Measurements from ENCODE around the gene PALMD. TPM values are rescaled to one million over a fixed set of nuclear protein-coding genes. Genes with fewer than 3 reads are reported as not detected.

Gene PALMD
- total and polyA plus RNA-seq, 2 donors (not counting 1 experiment from before 2014, with no cell fraction given): not detected

DNA sequence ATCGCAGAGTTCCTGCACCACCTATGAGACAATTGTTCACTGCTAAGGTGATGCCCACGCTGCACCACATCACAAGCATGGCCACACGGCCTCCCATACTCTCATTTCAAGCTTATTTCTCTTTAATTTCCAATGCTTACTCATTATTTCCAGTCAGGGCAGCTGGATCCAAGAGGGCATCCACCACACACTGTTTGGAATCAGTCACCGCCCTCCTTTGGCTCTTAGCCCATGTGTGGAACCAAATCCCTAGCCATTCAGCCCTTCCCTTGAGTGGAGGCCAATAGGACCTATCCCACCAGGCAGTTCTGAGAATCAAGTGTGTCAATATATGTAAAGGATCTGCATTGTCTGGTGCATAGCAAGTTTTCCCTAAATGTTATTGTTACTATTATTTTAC is 26.3 kb upstream of the PALMD start:
- intact Hi-C loops (cut with micrococcal nuclease): no loop called here
- Mint-ChIP-seq H3K4me1 (no peaks in the 10 kb centered on the region), H3K27ac (no peak overlapping the region), H3K9me3 (ENCODE audit: insufficient read depth) (no peaks in the 10 kb centered on the region), H3K27me3 (peaks cover 2% of the 10 kb centered on the region), H3K4me3 (no peak overlapping the region)
- no peaks in the 10 kb centered on the region for H3K79me2 ChIP-seq (ENCODE audit: control insufficient read depth, insufficient read depth, low read length)
- no peaks in the 10 kb centered on the region for H3K27me3 ChIP-seq (replicated peaks in 1 of 4; ENCODE audit: control extremely low read depth in 1 of 4, control insufficient read depth in 3 of 4, insufficient read depth in 4 of 4, low read length in 3 of 4)
- DNase-seq (no peak), ATAC-seq (ENCODE audit: low read depth) (no peak)
- no peak overlapping the region for H3K4me2 ChIP-seq (replicated peaks; ENCODE audit: low read depth, low read length, poor library complexity, severe bottlenecking)
- no peak overlapping the region for H3K4me3 ChIP-seq (ENCODE audit: control extremely low read depth in 1 of 5, extremely low read depth in 1 of 5, insufficient read depth in 1 of 5, low read depth in 2 of 5, low read length in 4 of 5)
- no peaks in the 10 kb centered on the region for H3K4me1 ChIP-seq (ENCODE audit: control insufficient read depth in 2 of 2, insufficient read depth in 2 of 2, low read length in 2 of 2)
- no peaks in the 10 kb centered on the region for H3K36me3 ChIP-seq (replicated peaks in 1 of 2; ENCODE audit: control extremely low read depth in 1 of 2, control insufficient read depth in 1 of 2, extremely low read depth in 1 of 2, insufficient read depth in 2 of 2, low read length in 1 of 2)
- POLR2A ChIA-PET: no interaction called here
- no peaks in the 10 kb centered on the region for H3K9me3 ChIP-seq (ENCODE audit: control extremely low read depth in 1 of 3, control insufficient read depth in 2 of 3, insufficient read depth in 1 of 3, low read length in 2 of 3)
- 89% methylated on average over 4 of the region's 4 CpGs for WGBS (ENCODE audit: insufficient coverage)
- TF ChIP-seq, protein P1, sequence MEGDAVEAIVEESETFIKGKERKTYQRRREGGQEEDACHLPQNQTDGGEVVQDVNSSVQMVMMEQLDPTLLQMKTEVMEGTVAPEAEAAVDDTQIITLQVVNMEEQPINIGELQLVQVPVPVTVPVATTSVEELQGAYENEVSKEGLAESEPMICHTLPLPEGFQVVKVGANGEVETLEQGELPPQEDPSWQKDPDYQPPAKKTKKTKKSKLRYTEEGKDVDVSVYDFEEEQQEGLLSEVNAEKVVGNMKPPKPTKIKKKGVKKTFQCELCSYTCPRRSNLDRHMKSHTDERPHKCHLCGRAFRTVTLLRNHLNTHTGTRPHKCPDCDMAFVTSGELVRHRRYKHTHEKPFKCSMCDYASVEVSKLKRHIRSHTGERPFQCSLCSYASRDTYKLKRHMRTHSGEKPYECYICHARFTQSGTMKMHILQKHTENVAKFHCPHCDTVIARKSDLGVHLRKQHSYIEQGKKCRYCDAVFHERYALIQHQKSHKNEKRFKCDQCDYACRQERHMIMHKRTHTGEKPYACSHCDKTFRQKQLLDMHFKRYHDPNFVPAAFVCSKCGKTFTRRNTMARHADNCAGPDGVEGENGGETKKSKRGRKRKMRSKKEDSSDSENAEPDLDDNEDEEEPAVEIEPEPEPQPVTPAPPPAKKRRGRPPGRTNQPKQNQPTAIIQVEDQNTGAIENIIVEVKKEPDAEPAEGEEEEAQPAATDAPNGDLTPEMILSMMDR (IDR thresholded peaks at IDR 0.05): no peak
- TF ChIP-seq EZH2 (IDR thresholded peaks at IDR 0.05; ENCODE audit: borderline replicate concordance, insufficient read depth, low read depth, low read length, poor library complexity, severe bottlenecking): no peak
- no peaks in the 10 kb centered on the region for H4K20me1 ChIP-seq (ENCODE audit: control insufficient read depth, insufficient read depth, low read length, poor library complexity, severe bottlenecking)
- no peak overlapping the region for H3K9ac ChIP-seq (ENCODE audit: low read length)
- CTCF ChIA-PET: no interaction called here
- no peak overlapping the region for H2AFZ ChIP-seq (ENCODE audit: insufficient read depth, low read depth, low read length, poor library complexity, severe bottlenecking)
- no peak overlapping the region for H3K27ac ChIP-seq (ENCODE audit: low read length in 2 of 2)

DNA sequence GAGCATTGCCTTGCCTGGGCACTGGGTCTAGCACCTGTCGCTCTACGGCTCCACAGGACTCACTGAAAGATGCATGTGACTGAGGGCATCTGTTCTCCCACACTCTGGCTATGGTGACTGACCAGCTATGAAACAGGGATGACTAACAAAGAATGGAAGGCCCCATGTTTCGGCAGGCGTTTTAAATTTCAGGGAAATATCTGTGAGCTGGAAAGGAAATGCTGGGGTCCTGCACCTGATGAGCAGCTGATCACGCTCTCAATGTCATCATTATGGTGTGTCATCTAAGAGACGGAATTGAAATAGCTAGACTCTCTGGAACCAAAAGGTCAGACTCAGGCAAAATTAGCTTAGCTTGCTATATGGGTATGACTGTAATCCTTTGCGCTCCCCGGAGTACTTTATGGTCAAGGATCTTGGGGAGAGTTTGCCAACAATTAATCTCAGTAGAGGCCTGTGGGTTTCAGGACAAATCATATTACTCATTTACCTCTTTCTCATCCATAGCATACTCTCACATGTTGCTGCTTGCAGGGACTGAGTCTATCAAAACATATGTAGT is 24.5 kb upstream of the PALMD start:
- ChIA-PET CTCF (no interaction called here), POLR2A (no interaction called here)
- no peaks in the 10 kb centered on the region for H3K79me2 ChIP-seq (ENCODE audit: control insufficient read depth, insufficient read depth, low read length)
- ATAC-seq (ENCODE audit: low read depth): no peak
- no peaks in the 10 kb centered on the region for H3K9me3 Mint-ChIP-seq (ENCODE audit: insufficient read depth)
- no peak overlapping the region for H3K4me3 ChIP-seq (ENCODE audit: control extremely low read depth in 1 of 5, extremely low read depth in 1 of 5, insufficient read depth in 1 of 5, low read depth in 2 of 5, low read length in 4 of 5)
- 97% methylated on average over 6 of the region's 8 CpGs for WGBS (ENCODE audit: insufficient coverage)
- no peaks in the 10 kb centered on the region for H3K9me3 ChIP-seq (ENCODE audit: control extremely low read depth in 1 of 3, control insufficient read depth in 2 of 3, insufficient read depth in 1 of 3, low read length in 2 of 3)
- no peaks in the 10 kb centered on the region for H3K36me3 ChIP-seq (replicated peaks in 1 of 2; ENCODE audit: control extremely low read depth in 1 of 2, control insufficient read depth in 1 of 2, extremely low read depth in 1 of 2, insufficient read depth in 2 of 2, low read length in 1 of 2)
- no peaks in the 10 kb centered on the region for H3K4me1 ChIP-seq (ENCODE audit: control insufficient read depth in 2 of 2, insufficient read depth in 2 of 2, low read length in 2 of 2)
- no peaks in the 10 kb centered on the region for H4K20me1 ChIP-seq (ENCODE audit: control insufficient read depth, insufficient read depth, low read length, poor library complexity, severe bottlenecking)
- no peak for DNase-seq
- H2AFZ ChIP-seq (ENCODE audit: insufficient read depth, low read depth, low read length, poor library complexity, severe bottlenecking): no peak overlapping the region
- H3K4me3 Mint-ChIP-seq: no peak overlapping the region
- TF ChIP-seq, protein P1 (IDR thresholded peaks at IDR 0.05): no peak
- no peak for TF ChIP-seq EZH2 (IDR thresholded peaks at IDR 0.05; ENCODE audit: borderline replicate concordance, insufficient read depth, low read depth, low read length, poor library complexity, severe bottlenecking)
- H3K4me1 Mint-ChIP-seq: no peaks in the 10 kb centered on the region
- H3K4me2 ChIP-seq (replicated peaks; ENCODE audit: low read depth, low read length, poor library complexity, severe bottlenecking): no peak overlapping the region
- H3K27ac Mint-ChIP-seq: no peak overlapping the region
- intact Hi-C loops (cut with micrococcal nuclease): no loop called here
- H3K27ac ChIP-seq (ENCODE audit: low read length in 2 of 2): no peak overlapping the region
- H3K27me3 Mint-ChIP-seq: peaks cover 2% of the 10 kb centered on the region
- no peak overlapping the region for H3K9ac ChIP-seq (ENCODE audit: low read length)
- no peaks in the 10 kb centered on the region for H3K27me3 ChIP-seq (replicated peaks in 1 of 4; ENCODE audit: control extremely low read depth in 1 of 4, control insufficient read depth in 3 of 4, insufficient read depth in 4 of 4, low read length in 3 of 4)
